OCI-LY3 (cell line): ENCODE results near the gene GPR37L1.

Experiments
- EZH2phosphoT487 ChIP-seq: fragments of 200-600 bp; shearing (Covaris generic); IDR thresholded peaks from 2 replicates; pipeline ENCODE4 v1.6.1; 2018; ENCODE audit warnings: antibody characterized with exemption, mixed run types, low read depth
- TF ChIP-seq, protein P1 (sequence below): fragments of 200-600, 300-600 bp; sonication (generic); IDR thresholded peaks from 2 replicates; pipeline ENCODE4 v1.5.1; 2014; ENCODE audit warnings: antibody characterized with exemption, low read length, low read depth

DNA sequence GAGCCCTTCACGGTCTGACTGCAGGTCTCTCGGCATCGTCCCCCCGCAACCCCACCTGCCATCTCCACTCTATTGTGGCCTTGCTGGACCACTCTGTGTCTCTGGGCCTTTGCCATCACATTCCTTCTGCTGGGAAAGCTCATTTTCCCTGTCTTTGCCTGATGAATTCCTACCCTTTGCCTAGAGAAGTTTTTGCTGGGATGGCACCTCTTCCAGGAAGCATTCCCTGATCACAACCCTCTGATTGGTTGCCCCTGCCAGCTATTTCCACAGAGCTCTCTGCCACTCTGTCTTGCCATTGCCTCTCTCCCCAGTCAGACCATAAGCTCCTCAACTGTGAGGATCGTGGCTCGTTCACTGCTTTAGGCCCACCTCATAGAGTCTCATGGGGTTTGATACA, 28.9 kb upstream of the GPR37L1 start:
- TF ChIP-seq, protein P1, sequence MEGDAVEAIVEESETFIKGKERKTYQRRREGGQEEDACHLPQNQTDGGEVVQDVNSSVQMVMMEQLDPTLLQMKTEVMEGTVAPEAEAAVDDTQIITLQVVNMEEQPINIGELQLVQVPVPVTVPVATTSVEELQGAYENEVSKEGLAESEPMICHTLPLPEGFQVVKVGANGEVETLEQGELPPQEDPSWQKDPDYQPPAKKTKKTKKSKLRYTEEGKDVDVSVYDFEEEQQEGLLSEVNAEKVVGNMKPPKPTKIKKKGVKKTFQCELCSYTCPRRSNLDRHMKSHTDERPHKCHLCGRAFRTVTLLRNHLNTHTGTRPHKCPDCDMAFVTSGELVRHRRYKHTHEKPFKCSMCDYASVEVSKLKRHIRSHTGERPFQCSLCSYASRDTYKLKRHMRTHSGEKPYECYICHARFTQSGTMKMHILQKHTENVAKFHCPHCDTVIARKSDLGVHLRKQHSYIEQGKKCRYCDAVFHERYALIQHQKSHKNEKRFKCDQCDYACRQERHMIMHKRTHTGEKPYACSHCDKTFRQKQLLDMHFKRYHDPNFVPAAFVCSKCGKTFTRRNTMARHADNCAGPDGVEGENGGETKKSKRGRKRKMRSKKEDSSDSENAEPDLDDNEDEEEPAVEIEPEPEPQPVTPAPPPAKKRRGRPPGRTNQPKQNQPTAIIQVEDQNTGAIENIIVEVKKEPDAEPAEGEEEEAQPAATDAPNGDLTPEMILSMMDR, result no peak
- no peak for TF ChIP-seq EZH2phosphoT487
